Astrocyte (in vitro differentiated cells and primary cell): ENCODE measurements around the gene AMFR.

Source experiments
- EZH2 ChIP-seq: IDR thresholded peaks from 2 replicates; pipeline ENCODE4 v1.6.1; 2012; ENCODE audit warnings: mild to moderate bottlenecking, low read length, inconsistent platforms; ENCODE audit not compliant: insufficient read depth
- TF ChIP-seq, protein P1 (sequence below): IDR thresholded peaks from 2 replicates; pipeline ENCODE4 v1.5.1; 2011; ENCODE audit warnings: low read depth, mild to moderate bottlenecking, inconsistent platforms, low read length, moderate library complexity; ENCODE audit not compliant: insufficient read depth

DNA sequence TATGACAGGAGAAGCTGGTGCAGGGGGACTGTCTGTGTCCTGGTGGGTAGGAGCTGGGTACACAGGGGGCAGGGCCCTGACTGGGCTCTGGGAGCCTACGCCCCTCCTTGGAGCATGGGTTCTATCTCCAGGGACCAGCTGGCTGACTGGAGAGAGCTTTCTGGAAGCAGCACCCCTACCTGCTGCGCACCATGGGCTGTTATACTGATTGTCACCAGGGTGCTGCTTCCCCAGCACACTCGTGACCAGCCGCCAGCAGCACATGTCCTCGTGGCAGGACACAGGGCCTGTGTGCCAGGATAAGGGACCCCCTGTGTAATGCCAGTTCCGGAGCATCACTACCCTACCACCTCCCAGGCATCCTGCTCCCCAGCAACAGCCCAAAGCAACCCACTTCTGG, 106.0 kb downstream of the AMFR start:
- TF ChIP-seq, protein P1, sequence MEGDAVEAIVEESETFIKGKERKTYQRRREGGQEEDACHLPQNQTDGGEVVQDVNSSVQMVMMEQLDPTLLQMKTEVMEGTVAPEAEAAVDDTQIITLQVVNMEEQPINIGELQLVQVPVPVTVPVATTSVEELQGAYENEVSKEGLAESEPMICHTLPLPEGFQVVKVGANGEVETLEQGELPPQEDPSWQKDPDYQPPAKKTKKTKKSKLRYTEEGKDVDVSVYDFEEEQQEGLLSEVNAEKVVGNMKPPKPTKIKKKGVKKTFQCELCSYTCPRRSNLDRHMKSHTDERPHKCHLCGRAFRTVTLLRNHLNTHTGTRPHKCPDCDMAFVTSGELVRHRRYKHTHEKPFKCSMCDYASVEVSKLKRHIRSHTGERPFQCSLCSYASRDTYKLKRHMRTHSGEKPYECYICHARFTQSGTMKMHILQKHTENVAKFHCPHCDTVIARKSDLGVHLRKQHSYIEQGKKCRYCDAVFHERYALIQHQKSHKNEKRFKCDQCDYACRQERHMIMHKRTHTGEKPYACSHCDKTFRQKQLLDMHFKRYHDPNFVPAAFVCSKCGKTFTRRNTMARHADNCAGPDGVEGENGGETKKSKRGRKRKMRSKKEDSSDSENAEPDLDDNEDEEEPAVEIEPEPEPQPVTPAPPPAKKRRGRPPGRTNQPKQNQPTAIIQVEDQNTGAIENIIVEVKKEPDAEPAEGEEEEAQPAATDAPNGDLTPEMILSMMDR: no peak
- TF ChIP-seq EZH2: no peak
